Ascending aorta (tissue), 2 donors: Measurements from ENCODE around the gene LAT. TPM values are rescaled to one million over a fixed set of nuclear protein-coding genes. Genes with fewer than 3 reads are reported as not detected.

Source experiments
- DNase-seq, 2 donors: peaks; one replicate each; pipeline ENCODE4 v3.0.0-alpha.2; 2019; ENCODE audit warnings: low spot score in 2 of 2
- H3K27ac ChIP-seq, 2 donors: fragments of 200-600 bp; sonication (generic); one replicate each; pipeline ENCODE4 v1.5.1; 2016 to 2017; ENCODE audit warnings: mild to moderate bottlenecking in 1 of 2
- H3K27me3 ChIP-seq: fragments of 200-600 bp; sonication (generic); one replicate; pipeline ENCODE4 v1.5.1; 2017
- H3K36me3 ChIP-seq, 2 donors: fragments of 200-600 bp; sonication (generic); one replicate each; pipeline ENCODE4 v1.5.1; 2016
- H3K4me1 ChIP-seq, 2 donors: fragments of 200-600 bp; sonication (generic); one replicate each; pipeline ENCODE4 v1.5.1; 2016 to 2017; ENCODE audit warnings: mild to moderate bottlenecking in 1 of 2
- H3K4me3 ChIP-seq, 2 donors: fragments of 200-600 bp; sonication (generic); one replicate each; pipeline ENCODE4 v1.5.1; 2016 to 2017; ENCODE audit warnings: mild to moderate bottlenecking in 1 of 2
- H3K9me3 ChIP-seq, 2 donors: fragments of 200-600 bp; sonication (generic); one replicate each; pipeline ENCODE4 v1.5.1; 2016
- intact Hi-C: fragments of 100-400 bp; cut with DNase I; formaldehyde crosslinking; loops from one replicate; pipeline ENCODE4 v1.15.1; 2023
- total RNA-seq: library from RNA; depleted of rRNA; stranded (reverse); fragments of >200 nt; gene quantifications from one replicate; pipeline ENCODE4 v1.1.0, GENCODE V29; 2016
- TF ChIP-seq, protein P1 (sequence below), 3 experiments: fragments of 200-600 bp in 2 of 3; fragments of 450-650 bp in 1 of 3; sonication (generic) in 2 of 3; IDR thresholded peaks; one replicate each; pipeline ENCODE4 v1.5.1; 2016 to 2019; ENCODE audit warnings: antibody characterized with exemption in 3 of 3, mild to moderate bottlenecking in 1 of 3, moderate library complexity in 1 of 3

The LAT gene
- total RNA-seq, 1 donor from 2014 or later = 53.4 TPM

DNA sequence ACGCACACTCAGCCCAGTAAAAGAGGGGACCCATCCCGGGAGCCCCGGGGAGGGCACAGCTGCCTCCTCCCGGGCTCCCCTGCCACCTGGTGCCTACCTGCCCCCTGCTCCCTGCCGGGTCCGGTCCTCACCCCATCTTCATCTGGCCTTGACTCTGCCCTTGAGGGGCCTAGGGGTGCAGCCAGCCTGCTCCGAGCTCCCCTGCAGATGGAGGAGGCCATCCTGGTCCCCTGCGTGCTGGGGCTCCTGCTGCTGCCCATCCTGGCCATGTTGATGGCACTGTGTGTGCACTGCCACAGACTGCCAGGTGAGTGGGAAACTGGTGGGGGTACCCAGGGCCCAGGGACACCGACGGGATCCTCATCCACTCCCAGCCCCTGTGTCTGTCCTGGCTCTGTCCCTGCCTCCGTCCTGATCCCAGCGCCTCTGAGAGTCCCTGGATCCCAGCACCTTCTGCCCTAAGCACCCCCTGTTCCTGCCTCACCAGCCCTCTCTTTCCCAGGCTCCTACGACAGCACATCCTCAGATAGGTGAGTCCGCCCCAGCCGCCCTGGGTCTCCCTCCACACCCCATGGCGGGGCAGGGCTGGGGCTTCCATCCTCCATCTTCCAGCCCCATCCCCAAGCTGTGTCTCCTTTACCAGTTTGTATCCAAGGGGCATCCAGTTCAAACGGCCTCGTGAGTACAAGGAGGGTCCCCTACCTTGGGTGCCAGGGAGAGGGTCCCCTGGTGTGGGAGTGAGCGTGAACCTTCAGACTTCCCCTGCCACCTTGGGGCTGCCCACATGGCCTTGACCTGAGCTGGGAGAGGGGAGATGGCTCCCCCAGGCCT is 574 bp downstream of the LAT start:
- TF ChIP-seq, protein P1, sequence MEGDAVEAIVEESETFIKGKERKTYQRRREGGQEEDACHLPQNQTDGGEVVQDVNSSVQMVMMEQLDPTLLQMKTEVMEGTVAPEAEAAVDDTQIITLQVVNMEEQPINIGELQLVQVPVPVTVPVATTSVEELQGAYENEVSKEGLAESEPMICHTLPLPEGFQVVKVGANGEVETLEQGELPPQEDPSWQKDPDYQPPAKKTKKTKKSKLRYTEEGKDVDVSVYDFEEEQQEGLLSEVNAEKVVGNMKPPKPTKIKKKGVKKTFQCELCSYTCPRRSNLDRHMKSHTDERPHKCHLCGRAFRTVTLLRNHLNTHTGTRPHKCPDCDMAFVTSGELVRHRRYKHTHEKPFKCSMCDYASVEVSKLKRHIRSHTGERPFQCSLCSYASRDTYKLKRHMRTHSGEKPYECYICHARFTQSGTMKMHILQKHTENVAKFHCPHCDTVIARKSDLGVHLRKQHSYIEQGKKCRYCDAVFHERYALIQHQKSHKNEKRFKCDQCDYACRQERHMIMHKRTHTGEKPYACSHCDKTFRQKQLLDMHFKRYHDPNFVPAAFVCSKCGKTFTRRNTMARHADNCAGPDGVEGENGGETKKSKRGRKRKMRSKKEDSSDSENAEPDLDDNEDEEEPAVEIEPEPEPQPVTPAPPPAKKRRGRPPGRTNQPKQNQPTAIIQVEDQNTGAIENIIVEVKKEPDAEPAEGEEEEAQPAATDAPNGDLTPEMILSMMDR (IDR thresholded peaks at IDR 0.05) = no peak
- Histone ChIP-seq H3K36me3 (peaks cover 68 to 75% of the 10 kb centered on the region in 2 donors), H3K4me3 (peak overlapping the region in 1 of 2 donors; percentile 36), H3K9me3 (no peaks in the 10 kb centered on the region), H3K4me1 (no peaks in the 10 kb centered on the region), H3K27ac (no peak overlapping the region), H3K27me3 (no peaks in the 10 kb centered on the region)
- no peak for DNase-seq
- intact Hi-C loops = no loop called here

DNA sequence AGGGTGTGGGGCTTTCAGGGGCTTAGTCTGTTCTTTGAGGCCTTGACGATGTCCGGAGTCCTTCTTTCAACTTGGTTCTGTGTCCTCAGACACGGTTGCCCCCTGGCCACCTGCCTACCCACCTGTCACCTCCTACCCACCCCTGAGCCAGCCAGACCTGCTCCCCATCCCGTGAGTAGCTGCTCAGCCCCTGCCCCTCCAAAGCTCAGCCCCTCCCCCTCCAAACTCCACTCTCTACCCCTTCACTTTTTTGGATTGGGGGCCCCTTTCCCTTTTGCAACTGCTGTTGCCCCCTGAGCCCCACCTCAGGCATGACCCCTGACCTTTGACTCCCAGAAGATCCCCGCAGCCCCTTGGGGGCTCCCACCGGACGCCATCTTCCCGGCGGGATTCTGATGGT is 1.2 kb downstream of the LAT start:
- Histone ChIP-seq H3K27ac (no peak overlapping the region), H3K4me1 (no peaks in the 10 kb centered on the region), H3K9me3 (no peaks in the 10 kb centered on the region), H3K36me3 (peaks cover 62 to 73% of the 10 kb centered on the region in 2 donors), H3K27me3 (no peaks in the 10 kb centered on the region), H3K4me3 (no peak overlapping the region)
- TF ChIP-seq, protein P1 (IDR thresholded peaks at IDR 0.05) = no peak
- no peak for DNase-seq
- intact Hi-C loops = no loop called here

DNA sequence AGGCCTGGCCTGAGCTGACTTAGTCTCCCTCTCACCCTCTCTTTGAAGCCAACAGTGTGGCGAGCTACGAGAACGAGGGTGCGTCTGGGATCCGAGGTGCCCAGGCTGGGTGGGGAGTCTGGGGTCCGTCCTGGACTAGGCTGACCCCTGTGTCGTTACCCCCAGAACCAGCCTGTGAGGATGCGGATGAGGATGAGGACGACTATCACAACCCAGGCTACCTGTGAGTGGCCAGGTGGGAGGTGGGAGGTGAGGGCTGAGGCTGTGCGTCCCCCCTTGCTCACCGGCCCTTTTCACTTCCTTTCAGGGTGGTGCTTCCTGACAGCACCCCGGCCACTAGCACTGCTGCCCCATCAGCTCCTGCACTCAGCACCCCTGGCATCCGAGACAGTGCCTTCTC is 1.6 kb downstream of the LAT start:
- no peak for DNase-seq
- H3K9me3 ChIP-seq = no peaks in the 10 kb centered on the region
- no peak overlapping the region for H3K27ac ChIP-seq
- TF ChIP-seq, protein P1 (IDR thresholded peaks at IDR 0.05) = no peak
- peaks cover 57 to 68% of the 10 kb centered on the region in 2 donors for H3K36me3 ChIP-seq
- intact Hi-C loops = no loop called here
- no peak overlapping the region for H3K4me3 ChIP-seq
- no peaks in the 10 kb centered on the region for H3K27me3 ChIP-seq
- no peaks in the 10 kb centered on the region for H3K4me1 ChIP-seq

DNA sequence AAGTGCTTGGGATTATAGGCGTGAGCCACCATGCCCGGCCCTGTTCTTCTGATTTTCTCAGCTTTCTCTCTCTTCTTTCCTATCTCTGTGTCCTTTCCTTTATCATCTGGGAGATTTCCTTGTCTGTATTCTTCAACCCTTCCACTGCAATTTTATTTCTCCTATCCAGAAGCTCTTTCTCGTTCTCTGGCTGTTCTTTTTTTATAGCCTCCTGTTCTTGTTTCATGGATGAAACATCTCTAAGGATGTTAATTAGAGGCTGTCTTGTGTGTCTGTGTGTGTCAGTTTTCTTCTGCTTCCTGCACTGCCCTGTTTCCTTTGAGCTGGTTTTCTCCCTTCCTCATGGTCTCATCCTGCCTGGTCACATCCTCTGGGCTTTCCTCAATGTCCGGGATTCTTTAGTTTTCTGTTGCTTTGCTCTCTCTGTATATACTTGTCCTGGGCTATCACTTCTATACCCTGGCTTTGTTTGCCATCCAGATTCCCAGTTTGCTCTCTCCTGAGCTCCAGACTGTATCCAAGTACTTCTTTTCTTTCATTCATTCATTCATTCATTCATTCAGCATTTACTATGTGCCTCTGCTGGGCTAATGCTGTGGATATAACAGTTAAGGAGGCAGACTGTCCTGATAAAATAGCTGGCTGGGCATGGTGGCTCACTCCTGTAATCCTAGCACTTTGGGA is 2.5 kb downstream of the LAT start:
- Histone ChIP-seq H3K4me1 (no peaks in the 10 kb centered on the region), H3K9me3 (no peaks in the 10 kb centered on the region), H3K36me3 (peaks cover 49 to 63% of the 10 kb centered on the region in 2 donors), H3K27ac (no peak overlapping the region), H3K4me3 (no peak overlapping the region), H3K27me3 (no peaks in the 10 kb centered on the region)
- intact Hi-C loops = no loop called here
- DNase-seq = no peak
- TF ChIP-seq, protein P1 (IDR thresholded peaks at IDR 0.05) = no peak

DNA sequence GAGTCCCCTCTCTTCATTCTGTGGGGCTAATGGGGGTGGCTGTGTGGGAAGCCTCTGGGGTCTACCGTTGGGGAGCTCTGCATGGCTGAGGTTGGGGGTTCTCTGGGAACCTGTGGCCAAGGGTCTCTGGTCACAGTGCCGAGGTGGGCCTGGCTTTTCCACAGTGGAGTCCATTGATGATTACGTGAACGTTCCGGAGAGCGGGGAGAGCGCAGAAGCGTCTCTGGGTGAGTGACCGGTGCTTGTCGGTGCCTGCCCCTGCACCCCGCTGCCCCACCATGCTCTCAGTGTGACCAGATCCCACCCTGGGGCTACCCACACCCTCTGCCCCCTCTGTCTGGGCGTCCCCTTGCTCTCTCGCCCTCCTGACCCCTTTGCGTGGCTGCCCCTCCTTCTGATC is 4.5 kb downstream of the LAT start:
- Histone ChIP-seq H3K36me3 (peaks cover 29 to 47% of the 10 kb centered on the region in 2 donors), H3K4me3 (no peak overlapping the region), H3K27me3 (no peaks in the 10 kb centered on the region), H3K27ac (no peak overlapping the region), H3K4me1 (no peaks in the 10 kb centered on the region), H3K9me3 (no peaks in the 10 kb centered on the region)
- TF ChIP-seq, protein P1 (IDR thresholded peaks at IDR 0.05) = no peak
- intact Hi-C loops = no loop called here
- DNase-seq = no peak
